Inflammatory macrophage treated with lipopolysaccharide for 1 hour (primary cell): Measurements from ENCODE around the gene CD34.
"Not testable (repeated sequence)": the region's sequence is repeated elsewhere in the genome, so short reads cannot be mapped to it uniquely, and the experiment has no call there.

Source experiments
- DNase-seq, 2 donors: peaks; one replicate each; pipeline ENCODE4 v3.0.0-alpha.2; 2020 to 2022

CD34 gene

DNA sequence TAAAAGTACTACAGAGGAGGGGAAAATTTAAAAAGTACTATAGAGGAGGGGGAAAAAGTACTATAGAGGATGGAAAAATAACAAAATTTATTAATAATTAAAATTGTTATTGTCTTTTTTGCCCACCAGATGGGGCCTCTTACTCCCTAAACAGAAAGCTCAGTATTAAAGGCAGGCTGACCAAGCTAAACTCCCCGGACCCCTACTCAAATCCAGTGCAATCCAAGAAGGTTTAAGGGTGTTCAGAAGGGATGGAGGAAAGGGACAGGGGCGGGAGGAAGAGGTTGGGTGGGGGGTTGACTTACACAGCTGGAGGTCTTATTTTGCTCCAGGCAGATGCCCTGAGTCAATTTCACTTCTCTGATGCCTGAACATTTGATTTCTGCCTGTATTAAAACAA is 13.7 kb downstream of the CD34 start:
- no peak for DNase-seq

DNA sequence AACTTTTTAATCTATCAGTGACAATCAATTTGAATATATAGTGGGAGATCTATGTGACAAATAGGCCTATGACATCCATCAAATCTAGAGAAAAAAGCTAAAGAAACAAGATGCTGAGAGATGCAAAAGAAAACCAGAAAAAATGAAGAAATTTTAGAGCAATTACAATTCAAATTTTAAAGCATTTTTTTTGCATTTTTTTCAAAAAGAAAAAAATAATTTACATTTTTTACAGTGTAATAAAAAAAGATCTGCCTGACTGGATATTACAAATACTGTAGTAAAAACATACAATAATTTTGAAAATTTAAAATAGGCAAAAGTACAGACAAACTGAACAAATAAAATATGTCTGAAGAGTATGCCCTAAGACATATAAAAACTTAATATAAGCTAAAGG is 14.4 kb downstream of the CD34 start:
- no peak for DNase-seq

DNA sequence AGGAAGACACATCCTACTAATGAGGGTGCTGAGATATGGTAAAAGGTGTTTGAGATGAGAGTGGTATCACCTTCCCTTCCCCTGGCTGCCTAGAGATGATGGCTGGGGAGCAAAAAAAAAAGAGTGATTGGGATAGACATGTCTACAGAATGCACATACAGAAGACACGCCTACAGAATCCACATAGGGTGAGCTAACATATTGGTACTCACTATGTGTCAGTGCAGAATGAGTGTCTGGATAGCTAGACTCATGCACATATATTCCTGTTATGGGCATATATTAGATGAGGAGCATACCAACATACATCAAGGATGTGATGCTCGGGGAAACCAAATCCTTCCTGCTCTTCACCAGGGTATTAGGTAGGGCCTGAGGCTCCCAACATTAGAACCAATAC is 16.2 kb downstream of the CD34 start:
- no peak for DNase-seq

DNA sequence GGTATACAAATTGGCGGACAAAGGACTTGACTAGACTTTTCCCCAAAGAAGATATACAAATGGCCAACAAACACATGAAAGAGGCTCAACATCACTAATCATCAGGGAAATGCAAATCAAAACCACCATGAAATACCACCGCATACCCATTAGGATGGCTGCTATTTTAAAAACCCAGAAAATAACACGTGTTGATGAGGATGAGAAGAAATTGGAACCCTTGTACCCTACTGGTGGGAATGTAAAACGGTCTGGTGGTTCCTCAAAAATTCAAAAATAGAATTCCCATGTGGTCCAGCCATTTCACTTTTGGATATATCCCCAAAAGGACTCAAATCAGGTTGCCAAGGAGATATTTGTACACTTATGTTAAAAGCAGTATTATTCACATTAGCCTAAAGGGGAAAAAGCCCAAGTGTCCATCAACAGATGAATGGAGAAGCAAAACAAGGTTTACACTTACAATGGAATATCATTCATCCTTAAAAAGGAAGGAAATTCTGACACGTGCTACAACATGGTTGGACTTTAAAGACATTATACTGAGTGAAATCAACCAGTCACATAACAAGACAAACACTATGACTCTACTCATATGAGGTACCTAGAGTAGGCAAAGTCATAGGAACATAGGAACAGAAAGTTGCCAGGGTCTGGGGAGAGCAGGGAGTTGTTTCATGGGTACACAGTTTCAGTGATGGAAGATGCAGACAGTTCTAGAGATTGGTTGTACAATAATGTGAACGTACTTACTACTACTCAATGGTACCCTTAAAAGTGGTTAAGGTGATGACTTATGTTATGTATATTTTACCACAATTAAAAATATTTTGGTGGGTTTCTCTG is 17.0 kb downstream of the CD34 start:
- DNase-seq, result no peak

DNA sequence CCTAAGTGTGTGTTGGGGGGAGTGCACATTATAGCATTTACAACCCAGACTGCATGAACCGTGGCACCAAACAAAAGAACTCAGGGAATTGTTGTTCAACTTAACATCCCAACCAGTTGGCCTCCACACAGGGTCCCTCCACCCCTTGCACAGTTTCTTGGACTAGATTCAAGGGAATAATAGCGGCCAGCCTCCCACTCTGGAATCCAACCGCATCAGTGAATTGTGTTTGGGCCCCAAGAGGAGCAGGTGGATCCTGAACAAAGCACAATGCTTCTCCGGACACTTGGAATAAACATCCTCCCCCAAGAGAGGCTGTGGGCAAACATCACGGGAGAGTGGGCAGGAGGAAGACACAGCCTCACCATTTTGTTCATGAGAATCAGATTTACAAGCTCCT is 18.2 kb downstream of the CD34 start:
- no peak for DNase-seq

DNA sequence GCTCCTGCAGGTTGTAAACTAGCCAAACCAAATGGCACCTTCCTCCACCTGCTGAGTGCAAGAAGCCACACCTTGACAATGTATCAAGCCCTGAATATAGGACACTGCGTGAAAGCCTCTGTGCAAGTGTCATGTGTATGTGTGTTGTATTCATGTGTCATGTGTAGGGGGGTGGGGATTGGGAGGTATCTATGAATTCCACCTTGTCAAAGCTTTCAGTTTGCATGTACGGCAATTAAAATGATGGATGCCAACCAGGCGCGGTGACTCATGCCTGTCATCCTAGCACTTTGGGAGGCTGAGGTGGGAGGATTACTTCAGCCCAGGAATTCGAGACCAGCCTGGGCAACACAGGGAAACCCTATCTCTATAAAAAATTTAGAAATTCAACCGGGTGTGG is 19.8 kb downstream of the CD34 start:
- peak in 1 of 2 donors; percentile 25 for DNase-seq

DNA sequence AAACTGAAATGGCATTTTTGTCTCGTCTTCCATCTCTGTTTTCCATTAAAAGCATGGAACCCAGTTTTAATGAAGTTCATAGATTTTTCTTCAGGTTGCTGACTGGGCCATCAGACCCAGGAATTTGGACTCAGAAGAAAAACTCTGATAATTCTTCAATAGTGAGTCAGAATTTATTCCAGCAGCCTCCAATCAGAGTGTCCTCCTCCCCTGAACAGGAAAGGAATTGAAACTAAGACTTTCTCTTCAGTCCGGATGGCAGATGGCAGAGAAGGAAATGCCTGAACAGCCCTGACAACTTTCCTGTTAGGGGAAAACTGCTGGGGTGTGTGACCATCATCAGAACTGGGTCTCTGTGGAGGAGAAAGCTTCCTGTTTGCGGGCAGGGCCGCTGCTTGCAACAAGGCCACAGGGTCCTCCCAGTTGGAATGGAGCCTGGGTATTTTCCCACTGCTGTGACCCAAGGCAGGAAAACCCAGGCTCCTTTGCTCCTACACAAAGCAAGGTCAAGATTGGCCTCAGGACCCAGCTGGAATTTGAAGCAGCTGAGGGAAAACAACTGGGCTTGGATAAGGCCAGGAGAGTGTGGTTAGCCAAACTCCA is 20.7 kb downstream of the CD34 start:
- DNase-seq, result peak; percentile 88 to 98

DNA sequence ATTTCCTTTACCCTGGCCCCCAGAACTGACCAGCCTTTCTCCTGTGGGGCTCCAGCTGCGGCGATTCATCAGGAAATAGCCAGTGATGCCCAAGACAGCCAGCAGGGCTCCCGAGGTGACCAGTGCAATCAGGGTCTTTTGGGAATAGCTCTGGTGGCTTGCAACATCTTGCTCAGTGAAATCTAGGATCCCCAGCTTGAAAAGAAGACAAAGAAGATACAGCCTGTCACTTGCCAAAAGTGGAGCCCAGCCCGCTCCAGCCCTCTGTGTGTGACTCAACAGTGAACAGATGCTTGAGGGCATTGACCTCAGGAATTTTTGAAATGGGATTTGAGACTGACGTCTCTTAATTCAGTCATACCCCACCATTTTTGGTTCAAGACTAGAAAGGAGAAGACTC is 22.3 kb downstream of the CD34 start:
- DNase-seq, result no peak

DNA sequence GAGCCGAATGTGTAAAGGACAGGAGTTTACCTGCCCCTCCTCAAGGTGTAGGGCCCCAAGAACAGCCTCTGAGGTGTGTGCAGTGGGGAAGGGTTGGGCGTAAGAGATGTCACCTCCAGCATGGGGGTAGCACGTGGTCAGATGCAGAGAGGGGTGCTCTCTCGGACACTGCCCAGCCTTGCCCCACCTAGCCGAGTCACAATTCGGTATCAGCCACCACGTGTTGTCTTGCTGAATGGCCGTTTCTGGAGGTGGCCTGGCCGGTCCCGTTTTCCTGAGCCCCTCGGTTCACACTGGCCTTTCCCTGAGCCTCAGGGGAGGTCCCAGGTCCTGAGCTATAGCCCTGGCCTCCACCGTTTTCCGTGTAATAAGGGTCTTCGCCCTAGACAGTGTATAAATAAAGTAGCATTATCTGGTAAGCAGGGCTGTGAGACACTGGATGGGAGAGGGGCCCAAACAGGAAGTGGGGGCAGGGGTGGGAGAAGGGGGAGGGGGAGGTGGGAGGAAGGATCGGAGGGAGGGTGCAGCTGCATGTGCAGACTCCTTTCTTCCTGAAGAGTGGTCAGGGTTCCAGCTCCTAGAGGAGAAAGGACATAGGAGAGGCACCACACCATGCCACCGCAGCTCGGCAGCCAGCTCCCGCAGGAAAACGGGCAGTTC is 23.3 kb downstream of the CD34 start:
- DNase-seq, result no peak

DNA sequence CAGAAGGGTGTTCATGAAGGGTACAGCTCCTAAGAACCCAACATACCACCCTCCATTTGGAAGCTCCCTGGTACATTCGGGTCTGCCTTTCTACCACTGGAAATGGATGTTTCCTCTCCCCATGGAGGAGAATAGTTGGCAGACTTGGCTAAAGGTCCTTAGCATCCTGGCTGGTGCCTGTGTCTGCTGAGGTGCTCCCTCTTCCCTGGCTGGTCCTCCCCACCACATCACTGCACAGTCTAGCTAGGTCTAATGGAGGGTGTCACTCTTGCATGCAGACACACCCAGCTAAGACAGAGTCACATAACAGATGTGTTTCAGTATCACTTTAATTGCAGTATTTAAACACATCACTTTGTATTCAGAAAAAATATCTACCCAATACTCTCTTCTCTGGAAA is 24.7 kb downstream of the CD34 start:
- DNase-seq, result no peak

DNA sequence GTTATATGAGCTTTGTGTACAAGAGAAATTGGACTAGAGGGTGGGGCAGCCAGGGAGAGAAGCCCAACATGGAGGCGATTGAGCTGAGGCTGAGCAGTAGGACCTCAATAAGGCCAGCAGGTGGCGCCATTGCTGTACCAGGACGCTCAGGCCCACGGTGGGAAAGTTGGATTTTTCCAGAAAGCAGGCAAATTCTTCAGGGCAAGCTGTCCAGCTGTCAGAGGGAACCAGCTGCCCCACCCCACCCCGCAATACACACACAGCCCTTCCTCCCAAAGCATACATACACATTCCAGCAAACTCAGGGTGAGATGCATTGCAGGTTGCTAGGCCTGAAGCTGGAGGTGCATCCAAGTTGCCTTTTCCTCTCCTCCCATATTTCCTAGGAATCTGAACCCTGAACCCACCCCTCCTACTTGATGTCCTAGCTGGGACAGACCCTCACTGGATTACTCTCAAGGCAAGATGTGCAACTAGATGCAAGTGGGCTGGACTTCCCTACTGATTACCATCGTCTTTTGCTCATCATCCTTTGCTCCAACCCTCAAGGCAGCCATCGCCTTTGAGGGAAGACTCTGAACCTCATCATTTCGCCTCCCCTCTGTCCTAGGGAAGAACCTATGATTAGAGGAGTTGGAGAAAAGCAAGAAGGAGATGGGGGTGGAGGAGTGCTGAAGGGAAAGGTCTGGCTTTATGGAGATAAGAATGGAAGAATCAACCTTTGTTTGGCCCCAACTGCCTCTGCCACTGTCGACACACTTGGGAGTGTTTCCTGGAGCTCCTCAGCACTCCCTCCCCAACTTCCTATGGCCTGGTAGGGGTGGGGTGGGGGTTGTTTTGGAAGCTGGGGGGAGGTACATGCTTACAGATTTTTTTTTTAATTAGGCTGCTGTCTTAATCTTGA is 25.5 kb downstream of the CD34 start:
- DNase-seq, result peak; percentile 56 to 91

DNA sequence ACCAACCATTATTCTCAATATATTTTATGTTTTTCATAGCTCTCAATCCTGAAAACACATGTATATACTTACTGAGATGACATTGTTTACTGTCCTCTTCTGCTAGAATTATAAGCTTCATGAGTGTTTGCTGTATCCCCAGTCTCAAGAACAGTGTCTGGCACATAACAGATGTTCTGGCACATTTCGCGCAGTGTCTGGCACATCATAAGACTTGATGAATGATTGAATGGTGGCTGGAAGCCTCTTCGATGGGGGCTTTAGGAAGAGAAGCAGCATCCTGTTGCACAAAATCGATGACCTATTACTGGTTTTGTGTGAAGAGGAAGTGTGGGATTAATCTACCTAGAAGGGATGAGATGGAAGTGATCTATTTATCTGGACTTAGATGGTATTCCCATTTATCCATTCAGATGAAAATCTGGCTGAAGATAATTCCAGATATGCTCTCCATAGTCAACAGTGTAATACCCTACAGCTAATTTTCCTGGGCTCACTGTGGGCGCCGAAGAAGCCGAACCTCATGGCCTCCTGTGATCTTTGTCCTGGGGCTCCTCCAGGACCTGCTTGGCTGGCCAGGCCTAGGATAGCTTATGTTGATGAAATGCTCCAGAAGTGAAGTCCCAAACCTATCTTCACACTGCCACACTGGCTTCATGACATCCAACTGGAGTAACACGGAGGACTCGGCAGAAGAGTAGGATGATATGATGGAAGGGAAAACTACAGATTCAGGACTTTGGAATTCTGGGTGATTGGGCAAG is 26.5 kb downstream of the CD34 start:
- DNase-seq, result no peak

DNA sequence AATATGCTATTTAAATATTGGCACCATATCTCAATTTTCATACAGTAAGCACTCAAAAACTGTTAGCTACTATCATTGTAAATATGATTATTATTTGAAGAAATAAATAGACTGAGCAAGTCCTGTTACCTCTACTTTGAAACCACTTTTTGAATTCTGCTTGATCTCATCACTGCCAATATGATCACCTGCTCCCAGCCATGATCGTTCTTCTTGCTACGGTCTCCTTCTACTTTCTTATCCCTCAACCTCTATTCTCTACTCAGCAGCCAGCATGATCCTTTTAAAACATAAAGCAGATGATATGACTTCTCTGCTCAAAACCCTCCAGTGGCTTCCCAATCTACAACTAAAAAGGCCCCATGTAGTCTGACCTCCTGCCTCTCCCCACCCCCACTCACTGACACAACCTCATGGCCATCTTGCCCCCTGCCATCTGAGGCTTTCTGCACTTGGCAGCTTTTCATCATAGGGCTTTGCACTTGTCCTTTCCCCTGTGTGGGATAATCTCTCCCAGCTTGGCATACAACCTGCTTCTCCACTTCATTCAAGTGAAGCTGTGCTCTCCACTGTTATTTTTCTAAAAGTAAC is 27.2 kb downstream of the CD34 start:
- DNase-seq, result no peak

DNA sequence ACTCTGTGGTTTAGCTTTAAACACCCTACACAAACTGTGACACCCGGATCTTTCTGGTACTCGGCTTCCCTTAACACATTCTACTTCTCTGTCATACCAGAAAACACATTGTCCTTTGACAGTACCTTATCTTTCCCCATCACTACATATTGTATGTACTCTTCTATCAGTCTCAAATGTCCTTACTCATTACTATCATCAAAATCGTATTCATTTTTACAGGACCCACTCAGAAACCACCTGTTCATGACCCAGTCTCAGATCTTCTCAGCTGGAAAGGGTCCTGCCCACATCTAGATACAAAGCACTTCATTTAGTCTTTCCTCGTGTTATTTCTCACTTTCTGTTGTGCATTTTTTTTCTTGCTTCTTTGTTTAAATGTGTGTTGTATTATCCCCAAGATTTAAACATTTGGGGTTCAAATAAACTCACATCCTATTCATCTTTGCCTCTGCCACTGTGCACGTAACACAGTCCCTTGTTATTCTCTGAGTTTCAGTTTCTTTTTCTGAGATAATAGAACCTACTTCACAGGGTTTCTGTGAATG is 27.7 kb downstream of the CD34 start:
- DNase-seq, result no peak

DNA sequence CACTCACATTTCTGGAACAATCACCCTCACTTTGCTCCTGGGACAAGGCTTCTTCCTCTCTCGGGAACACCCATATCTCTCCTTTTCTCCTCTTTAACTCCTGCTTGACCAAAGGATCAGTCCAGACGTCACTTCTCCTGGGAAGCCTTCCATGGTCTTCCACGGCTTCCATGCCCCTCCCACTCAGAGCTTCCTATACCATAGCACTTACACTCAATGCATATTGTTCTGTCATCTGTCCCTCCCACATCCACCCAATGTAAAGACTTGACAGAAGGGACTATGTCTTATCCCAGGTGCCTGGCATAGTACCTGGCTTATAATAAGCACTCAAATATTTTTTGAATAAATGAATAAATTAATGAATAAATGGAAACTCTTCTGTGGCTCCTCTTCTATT is 28.2 kb downstream of the CD34 start:
- no peak for DNase-seq

DNA sequence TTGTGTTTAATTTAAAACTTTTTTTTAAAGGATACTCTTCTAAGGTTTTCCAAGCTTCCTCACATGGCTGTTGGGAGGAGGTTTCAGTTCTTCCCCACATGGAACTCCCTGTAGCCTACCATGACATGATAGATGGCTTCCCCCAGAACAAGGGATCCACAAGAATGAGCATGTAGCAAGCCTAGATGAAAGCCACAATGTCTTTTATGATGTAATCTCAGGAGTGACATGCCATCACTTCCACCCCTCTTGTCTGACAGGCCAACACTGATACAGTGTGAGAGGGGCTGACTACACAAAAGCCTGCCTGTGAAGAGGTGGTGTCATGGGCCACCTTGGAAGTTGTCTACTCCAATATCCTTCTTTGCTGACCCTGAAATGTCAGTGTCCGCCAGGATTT is 32.0 kb downstream of the CD34 start:
- DNase-seq, result no peak

DNA sequence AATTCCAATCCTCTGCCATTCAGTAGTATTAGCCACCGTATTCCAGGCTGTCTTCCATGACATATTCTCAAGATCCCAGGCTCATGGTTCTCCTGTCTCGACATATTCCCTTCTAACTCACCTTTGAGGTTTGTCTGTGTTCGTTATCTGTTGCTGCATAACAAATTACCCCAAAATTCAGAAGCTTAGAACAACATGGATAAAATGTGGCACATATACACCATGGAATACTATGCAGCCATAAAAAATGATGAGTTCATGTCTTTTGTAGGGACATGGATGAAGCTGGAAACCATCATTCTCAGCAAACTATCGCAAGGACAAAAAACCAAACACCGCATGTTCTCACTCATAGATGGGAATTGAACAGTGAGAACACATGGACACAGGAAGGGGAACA is 33.0 kb downstream of the CD34 start:
- DNase-seq, result not testable (repeated sequence)

DNA sequence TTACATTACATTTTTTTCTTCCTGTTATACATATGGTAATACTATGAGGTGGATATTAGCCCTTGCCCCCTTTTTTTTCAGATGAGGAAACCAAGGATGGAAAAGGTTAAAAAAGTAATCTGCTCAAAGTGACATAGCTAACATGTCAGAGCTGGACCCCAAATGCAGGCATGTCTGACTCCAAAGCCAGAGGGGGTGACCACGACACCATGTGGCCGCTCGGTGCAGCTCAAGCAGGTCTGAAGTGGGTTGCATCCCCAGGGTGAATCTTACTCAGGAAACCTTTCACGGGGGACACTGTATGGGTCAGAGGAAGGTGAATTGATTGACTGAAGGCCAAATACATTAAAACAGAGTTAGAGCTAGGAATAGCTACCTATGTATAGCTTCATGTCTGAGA is 34.8 kb downstream of the CD34 start:
- DNase-seq, result no peak

DNA sequence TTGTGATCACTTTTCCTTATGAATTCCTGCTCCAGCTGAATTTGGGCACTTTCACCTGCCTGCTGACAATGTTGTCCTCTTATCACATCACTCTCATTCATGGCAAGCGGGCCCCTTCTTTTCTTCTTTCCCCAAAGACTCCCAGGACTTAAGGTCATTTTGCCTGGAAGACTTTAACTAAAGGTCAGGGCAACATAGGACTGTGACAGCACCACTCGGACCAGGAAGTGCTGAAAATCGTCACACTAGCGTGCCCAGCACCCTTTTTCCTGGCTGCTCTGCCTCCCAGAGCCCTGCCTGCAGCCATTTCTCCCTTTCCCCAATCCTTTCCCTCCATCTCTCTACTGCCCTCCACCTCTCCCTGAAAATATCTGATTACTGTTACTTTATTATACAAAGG is 35.4 kb downstream of the CD34 start:
- DNase-seq, result no peak

DNA sequence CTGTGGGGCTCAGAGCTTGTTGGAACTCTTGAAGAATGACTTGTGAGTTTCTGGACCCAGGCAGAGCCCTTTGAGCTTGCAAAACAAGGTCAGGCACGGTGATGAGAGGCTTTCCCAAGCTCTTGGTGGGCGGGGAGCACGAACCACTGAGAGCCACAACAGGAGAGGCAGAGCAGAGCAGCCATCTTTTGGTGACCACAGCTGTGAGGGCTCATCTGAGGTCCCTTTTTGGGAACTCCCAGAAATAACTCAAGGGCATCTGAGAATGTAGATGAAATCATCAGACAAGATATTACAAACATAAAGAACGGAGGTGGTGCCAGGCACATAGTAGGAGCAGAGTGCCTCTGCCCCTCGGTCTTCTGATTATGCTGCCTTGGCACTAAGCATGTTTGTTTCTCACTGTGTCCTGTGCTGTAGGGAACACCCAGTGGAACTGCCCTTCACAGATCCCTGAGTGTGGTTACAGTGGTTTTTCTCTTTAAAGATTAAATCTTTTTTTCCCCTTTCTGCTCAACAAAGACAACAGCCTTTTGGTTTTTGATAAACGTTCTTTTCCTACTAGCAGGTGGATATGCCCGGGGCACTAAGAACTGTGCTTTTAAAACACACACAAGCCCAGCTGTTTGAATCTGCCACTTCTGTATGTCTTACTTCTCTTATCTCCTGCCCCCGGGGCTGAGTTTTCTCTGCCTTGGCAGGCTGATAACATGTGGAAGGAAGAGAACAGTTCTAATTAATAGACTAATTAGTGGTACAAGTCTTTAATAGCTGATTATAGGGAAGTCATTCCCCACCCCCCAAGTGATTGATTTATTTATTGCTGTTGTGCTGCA is 37.7 kb downstream of the CD34 start:
- DNase-seq, result peak; percentile 64 to 89

DNA sequence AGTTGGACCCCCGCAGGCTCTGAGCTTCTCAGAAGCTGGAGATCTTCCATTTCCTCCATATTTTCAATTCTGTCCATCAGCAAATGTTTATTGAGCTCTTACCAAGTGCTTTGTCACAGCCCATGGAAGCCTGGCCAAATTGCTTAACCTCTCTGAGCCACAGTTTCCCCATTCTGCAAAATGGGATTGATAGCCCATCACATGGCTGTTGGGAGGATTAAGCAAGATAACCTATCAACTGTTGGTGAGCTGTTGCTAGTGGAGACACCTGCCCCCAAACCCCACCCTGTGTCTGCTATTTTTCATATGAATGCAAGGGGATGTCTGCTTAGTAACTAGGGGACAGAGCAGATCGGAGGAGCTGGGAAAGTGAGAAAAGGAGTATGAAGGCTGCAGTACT is 38.3 kb downstream of the CD34 start:
- no peak for DNase-seq
